Uterus (tissue), 2 donors: ENCODE data around the gene SGPL1.

Experiments used
- POLR2A ChIP-seq, 2 donors: fragments of 450-650 bp; IDR thresholded peaks; one replicate each; pipeline ENCODE4 v1.6.1; 2016; ENCODE audit warnings: antibody characterized with exemption in 2 of 2, mild to moderate bottlenecking in 1 of 2, moderate library complexity in 1 of 2
- TF ChIP-seq, protein P1 (sequence below), 4 experiments: fragments of 200-600 bp in 2 of 4; fragments of 450-650 bp in 2 of 4; sonication (generic) in 2 of 4; IDR thresholded peaks; one replicate each; pipeline ENCODE4 v1.5.1; 2016 to 2019; ENCODE audit warnings: antibody characterized with exemption in 4 of 4, mild to moderate bottlenecking in 2 of 4, moderate library complexity in 1 of 4

DNA sequence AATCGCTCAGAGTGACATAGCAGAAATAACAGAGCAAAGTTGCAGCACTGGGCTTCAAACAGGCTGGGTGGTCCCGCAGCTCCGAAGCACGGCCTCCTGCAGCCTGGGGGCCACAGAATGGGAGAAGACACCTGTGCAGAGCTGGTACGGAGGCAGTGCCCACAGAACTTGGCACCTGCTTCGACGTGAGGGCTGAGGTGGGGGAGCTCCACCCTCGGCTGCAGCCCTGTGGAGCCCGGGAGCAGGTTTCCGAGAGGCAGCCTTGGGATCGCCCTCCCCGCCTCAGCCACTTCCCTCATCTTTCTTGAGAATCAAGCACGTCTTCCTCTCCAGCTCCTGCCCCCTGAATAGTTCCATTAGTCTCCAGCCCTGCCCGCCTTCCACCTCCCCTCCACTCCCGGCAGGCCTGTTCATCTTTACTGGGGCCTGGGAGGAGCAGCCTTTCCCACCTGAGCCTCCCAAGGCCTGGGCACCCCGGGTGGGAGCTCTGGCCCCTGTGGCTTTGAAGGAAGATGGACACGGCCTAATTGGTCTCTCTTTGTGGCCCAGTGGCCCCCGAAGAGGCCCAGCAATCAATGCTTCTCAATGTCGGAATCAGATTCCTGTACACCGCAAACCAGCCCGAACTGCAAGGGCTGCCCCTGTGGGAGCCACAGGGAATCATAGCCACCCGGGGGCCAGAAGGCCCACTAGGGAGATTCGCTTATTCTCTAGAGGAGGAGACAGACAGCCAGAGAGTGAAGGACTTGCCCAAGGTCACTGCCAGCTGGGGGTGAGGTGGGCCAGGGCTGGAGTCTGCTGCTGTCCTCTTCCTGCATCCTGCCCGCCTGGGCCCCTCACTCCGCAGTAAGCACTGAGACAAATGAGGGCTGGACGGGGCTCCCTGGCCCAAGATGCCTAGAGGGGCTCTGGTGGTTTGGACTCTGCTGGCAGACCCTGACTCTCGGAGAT, 89.6 kb downstream of the SGPL1 start:
- TF ChIP-seq, protein P1, sequence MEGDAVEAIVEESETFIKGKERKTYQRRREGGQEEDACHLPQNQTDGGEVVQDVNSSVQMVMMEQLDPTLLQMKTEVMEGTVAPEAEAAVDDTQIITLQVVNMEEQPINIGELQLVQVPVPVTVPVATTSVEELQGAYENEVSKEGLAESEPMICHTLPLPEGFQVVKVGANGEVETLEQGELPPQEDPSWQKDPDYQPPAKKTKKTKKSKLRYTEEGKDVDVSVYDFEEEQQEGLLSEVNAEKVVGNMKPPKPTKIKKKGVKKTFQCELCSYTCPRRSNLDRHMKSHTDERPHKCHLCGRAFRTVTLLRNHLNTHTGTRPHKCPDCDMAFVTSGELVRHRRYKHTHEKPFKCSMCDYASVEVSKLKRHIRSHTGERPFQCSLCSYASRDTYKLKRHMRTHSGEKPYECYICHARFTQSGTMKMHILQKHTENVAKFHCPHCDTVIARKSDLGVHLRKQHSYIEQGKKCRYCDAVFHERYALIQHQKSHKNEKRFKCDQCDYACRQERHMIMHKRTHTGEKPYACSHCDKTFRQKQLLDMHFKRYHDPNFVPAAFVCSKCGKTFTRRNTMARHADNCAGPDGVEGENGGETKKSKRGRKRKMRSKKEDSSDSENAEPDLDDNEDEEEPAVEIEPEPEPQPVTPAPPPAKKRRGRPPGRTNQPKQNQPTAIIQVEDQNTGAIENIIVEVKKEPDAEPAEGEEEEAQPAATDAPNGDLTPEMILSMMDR (IDR thresholded peaks at IDR 0.05): no peak
- no peak for TF ChIP-seq POLR2A (IDR thresholded peaks at IDR 0.05)
